ENCODE data around the gene HEPN1.

The HEPN1 gene

GRCh38 chr11:124872741-124873140 lies 46.3 kb upstream of the HEPN1 start:
- H3K9me3 ChIP-seq = no peaks in the 10 kb centered on the region
- TF ChIP-seq, protein P1, sequence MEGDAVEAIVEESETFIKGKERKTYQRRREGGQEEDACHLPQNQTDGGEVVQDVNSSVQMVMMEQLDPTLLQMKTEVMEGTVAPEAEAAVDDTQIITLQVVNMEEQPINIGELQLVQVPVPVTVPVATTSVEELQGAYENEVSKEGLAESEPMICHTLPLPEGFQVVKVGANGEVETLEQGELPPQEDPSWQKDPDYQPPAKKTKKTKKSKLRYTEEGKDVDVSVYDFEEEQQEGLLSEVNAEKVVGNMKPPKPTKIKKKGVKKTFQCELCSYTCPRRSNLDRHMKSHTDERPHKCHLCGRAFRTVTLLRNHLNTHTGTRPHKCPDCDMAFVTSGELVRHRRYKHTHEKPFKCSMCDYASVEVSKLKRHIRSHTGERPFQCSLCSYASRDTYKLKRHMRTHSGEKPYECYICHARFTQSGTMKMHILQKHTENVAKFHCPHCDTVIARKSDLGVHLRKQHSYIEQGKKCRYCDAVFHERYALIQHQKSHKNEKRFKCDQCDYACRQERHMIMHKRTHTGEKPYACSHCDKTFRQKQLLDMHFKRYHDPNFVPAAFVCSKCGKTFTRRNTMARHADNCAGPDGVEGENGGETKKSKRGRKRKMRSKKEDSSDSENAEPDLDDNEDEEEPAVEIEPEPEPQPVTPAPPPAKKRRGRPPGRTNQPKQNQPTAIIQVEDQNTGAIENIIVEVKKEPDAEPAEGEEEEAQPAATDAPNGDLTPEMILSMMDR (IDR thresholded peaks at IDR 0.05) = no peak
- no peak overlapping the region for H3K27ac ChIP-seq
- peaks cover 9 to 17% of the 10 kb centered on the region in 2 experiments for H3K4me1 ChIP-seq (ENCODE audit: control insufficient read depth in 1 of 2, insufficient read depth in 1 of 2, low read depth in 1 of 2, low read length in 1 of 2)
- H3K36me3 ChIP-seq = no peaks in the 10 kb centered on the region
- peaks cover 100% of the 10 kb centered on the region for H3K27me3 ChIP-seq
- H3K4me3 ChIP-seq (ENCODE audit: low read depth in 1 of 2, low read length in 1 of 2) = no peak overlapping the region

DNA sequence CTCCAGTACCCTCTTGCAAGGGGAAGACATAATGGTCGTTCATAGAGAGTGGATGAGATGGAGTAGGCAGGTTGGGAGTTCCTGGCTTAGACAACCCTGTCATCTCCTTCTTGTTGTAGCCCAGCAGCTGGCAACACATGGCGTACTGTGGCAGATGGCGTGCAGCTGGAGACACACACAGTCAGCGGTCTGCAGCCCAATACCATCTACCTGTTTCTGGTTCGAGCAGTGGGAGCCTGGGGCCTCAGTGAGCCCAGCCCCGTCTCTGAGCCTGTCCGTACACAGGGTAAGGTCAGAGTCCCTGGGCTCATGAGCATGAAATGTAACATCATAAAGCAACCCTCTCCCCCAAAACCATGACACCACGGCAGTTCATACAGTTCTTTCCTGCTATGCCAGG lies 45.1 kb upstream of the HEPN1 start:
- H3K36me3 ChIP-seq = no peaks in the 10 kb centered on the region
- no peak overlapping the region for H3K27ac ChIP-seq
- H3K9me3 ChIP-seq = no peaks in the 10 kb centered on the region
- H3K4me1 ChIP-seq (ENCODE audit: control insufficient read depth in 1 of 2, insufficient read depth in 1 of 2, low read depth in 1 of 2, low read length in 1 of 2) = peaks cover 9 to 17% of the 10 kb centered on the region in 2 experiments
- no peak overlapping the region for H3K4me3 ChIP-seq (ENCODE audit: low read depth in 1 of 2, low read length in 1 of 2)
- TF ChIP-seq, protein P1 (IDR thresholded peaks at IDR 0.05) = no peak
- peaks cover 100% of the 10 kb centered on the region for H3K27me3 ChIP-seq

DNA sequence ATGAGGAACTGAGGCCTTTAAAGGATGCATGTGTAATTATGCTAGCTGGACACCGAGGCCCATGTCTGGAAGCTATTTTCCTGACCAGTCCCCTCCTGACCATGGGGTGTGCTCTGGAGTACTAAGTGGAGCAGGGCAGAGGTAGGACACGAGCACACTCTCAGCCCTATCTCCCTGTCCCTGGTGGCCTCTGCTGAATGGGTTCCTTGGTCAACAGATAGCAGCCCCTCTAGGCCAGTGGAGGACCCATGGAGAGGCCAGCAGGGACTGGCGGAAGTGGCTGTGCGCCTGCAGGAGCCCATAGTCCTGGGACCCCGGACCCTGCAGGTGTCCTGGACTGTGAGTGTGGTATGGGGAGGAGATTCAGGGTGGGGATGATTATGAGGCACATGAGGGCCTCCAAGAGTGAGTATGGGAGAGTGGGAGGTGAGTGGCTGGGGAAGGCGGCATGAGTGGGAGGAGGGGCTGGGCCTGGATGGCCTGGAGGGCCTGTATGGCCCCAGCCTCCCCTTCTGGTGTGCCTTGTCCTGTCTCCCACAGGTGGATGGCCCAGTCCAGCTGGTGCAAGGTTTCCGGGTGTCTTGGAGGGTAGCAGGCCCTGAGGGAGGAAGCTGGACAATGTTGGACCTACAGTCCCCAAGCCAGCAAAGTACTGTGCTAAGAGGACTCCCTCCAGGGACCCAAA lies 44.3 kb upstream of the HEPN1 start:
- TF ChIP-seq, protein P1 (IDR thresholded peaks at IDR 0.05) = no peak
- Histone ChIP-seq H3K9me3 (no peaks in the 10 kb centered on the region), H3K36me3 (no peaks in the 10 kb centered on the region), H3K27me3 (peaks cover 99% of the 10 kb centered on the region), H3K27ac (no peak overlapping the region), H3K4me1 (ENCODE audit: control insufficient read depth in 1 of 2, insufficient read depth in 1 of 2, low read depth in 1 of 2, low read length in 1 of 2) (peaks cover 9 to 17% of the 10 kb centered on the region in 2 experiments), H3K4me3 (ENCODE audit: low read depth in 1 of 2, low read length in 1 of 2) (no peak overlapping the region)

- no peaks in the 10 kb centered on the region for H3K36me3 ChIP-seq
- no peaks in the 10 kb centered on the region for H3K9me3 ChIP-seq
- peaks cover 92% of the 10 kb centered on the region for H3K27me3 ChIP-seq
- H3K27ac ChIP-seq = no peak overlapping the region
- peaks cover 9 to 17% of the 10 kb centered on the region in 2 experiments for H3K4me1 ChIP-seq (ENCODE audit: control insufficient read depth in 1 of 2, insufficient read depth in 1 of 2, low read depth in 1 of 2, low read length in 1 of 2)
- H3K4me3 ChIP-seq (ENCODE audit: low read depth in 1 of 2, low read length in 1 of 2) = no peak overlapping the region
- TF ChIP-seq, protein P1 (IDR thresholded peaks at IDR 0.05) = no peak
Observed at GRCh38 chr11:124875401-124875800, 43.6 kb upstream of the HEPN1 start.

DNA sequence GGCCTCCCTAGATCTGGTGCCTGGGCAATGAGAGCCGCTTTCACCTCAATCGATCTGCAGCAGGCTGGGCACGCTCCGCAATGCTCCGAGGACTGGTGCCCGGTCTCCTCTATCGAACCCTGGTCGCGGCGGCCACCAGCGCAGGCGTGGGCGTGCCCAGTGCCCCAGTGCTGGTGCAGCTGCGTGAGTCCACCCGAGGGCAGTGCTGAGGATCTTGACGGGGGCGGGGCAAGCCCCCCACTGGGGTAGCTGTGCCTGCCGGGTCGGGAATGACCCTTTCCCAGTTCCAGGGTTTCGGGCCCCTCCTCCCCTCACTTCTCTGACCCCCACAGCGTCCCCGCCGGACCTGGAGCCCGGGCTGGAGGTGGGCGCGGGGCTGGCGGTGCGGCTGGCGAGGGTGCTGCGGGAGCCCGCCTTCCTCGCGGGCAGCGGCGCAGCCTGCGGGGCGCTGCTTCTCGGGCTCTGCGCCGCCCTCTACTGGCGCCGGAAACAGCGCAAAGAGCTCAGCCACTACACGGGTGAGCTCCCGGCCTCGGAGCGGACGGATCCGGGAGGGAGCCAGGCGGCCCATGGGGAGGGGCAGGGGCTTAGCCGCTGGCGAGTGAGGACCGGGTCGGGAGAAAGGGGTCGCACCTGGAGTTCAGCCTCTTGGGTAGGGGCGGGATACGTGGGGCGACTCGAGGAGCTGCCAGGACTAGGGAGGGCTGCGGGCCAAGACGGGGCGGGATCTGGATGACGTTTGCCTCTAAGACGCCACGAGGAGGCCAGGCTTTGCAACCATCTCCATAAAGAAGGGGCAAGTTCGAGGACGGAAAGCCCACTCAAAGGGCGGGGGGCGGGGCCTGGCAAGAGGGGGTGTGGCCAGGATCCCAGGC lies 42.9 kb upstream of the HEPN1 start:
- TF ChIP-seq, protein P1 (IDR thresholded peaks at IDR 0.05) = peak; percentile 36
- H3K4me3 ChIP-seq (ENCODE audit: low read depth in 1 of 2, low read length in 1 of 2) = peak overlapping the region; percentile 52 to 74
- H3K4me1 ChIP-seq (ENCODE audit: control insufficient read depth in 1 of 2, insufficient read depth in 1 of 2, low read depth in 1 of 2, low read length in 1 of 2) = peaks cover 9 to 17% of the 10 kb centered on the region in 2 experiments
- H3K36me3 ChIP-seq = no peaks in the 10 kb centered on the region
- H3K27ac ChIP-seq = no peak overlapping the region
- peaks cover 84% of the 10 kb centered on the region for H3K27me3 ChIP-seq
- H3K9me3 ChIP-seq = no peaks in the 10 kb centered on the region
